Measurements from ENCODE around the gene LRRC28. TPM values are rescaled to one million over a fixed set of nuclear protein-coding genes. Genes with fewer than 3 reads are reported as not detected.

The LRRC28 gene
- total RNA-seq, 2 experiments from 2014 or later: 14.0 to 16.1 TPM

DNA sequence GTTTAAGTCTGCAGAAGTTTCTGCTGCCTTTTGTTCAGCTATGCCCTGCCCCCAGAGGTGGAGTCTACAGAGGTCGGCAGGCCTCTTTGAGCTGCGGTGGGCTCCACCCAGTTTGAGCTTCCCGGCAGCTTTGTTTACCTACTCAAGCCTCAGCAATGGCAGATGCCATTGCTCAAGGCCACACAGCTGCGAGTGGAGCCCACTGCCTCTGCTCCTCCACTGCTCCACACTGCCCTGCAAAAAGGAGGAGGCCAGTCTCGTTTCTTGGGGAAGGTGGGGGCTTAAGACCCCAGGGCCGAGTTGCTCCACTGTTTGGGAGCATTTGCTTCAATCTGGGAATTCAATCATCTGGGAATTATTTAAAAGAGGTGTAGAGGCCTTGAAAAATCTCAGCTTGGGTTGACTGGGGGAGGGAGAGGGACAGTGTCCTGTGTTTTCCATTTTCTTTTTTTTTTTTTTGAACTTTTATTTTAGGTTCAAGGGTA lies 169.9 kb downstream of the LRRC28 start:
- ATAC-seq (no peak), DNase-seq (peak; percentile 56)
- H3K4me3 Mint-ChIP-seq: no peak overlapping the region
- peaks cover 4% of the 10 kb centered on the region for H3K9me3 Mint-ChIP-seq
- H3K4me1 Mint-ChIP-seq (ENCODE audit: low read depth): peaks cover 52% of the 10 kb centered on the region
- intact Hi-C loops (cut with micrococcal nuclease): no loop called here
- TF ChIP-seq, protein P1, sequence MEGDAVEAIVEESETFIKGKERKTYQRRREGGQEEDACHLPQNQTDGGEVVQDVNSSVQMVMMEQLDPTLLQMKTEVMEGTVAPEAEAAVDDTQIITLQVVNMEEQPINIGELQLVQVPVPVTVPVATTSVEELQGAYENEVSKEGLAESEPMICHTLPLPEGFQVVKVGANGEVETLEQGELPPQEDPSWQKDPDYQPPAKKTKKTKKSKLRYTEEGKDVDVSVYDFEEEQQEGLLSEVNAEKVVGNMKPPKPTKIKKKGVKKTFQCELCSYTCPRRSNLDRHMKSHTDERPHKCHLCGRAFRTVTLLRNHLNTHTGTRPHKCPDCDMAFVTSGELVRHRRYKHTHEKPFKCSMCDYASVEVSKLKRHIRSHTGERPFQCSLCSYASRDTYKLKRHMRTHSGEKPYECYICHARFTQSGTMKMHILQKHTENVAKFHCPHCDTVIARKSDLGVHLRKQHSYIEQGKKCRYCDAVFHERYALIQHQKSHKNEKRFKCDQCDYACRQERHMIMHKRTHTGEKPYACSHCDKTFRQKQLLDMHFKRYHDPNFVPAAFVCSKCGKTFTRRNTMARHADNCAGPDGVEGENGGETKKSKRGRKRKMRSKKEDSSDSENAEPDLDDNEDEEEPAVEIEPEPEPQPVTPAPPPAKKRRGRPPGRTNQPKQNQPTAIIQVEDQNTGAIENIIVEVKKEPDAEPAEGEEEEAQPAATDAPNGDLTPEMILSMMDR (IDR thresholded peaks at IDR 0.05): no peak
- peaks cover 9% of the 10 kb centered on the region for H3K36me3 Mint-ChIP-seq (ENCODE audit: low read depth)
- no peaks in the 10 kb centered on the region for H3K27me3 Mint-ChIP-seq
- POLR2A ChIA-PET: no interaction called here
- CTCF ChIA-PET: interaction anchor here (1.0 kb wide), 1 partner anchor 284 kb away, joined by 3 read pairs; no protein-coding TSS in a partner anchor
- H3K27ac Mint-ChIP-seq: peak overlapping the region; percentile 44

DNA sequence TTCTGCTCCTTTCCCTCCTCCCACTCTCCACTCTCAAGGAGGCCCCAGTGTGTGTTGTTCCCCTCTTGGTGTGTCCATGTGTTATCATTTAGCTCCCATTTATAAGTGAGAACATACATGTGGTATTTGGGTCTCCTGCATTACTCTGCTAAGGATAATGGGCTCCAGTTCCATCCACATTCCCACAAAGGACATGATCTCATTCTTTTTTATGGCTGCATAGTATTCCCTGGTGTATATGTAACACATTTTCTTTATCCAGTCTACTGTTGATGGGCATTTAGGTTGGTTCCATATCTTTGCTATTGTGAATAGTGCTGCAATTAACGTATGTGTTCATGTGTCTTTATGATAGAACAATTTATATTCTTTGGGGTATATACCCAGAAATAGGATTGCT lies 170.5 kb downstream of the LRRC28 start:
- Mint-ChIP-seq H3K27me3 (no peaks in the 10 kb centered on the region), H3K4me1 (ENCODE audit: low read depth) (peaks cover 53% of the 10 kb centered on the region), H3K4me3 (no peak overlapping the region), H3K36me3 (ENCODE audit: low read depth) (peaks cover 9% of the 10 kb centered on the region), H3K27ac (no peak overlapping the region), H3K9me3 (peaks cover 4% of the 10 kb centered on the region)
- POLR2A ChIA-PET: no interaction called here
- DNase-seq (no peak), ATAC-seq (no peak)
- TF ChIP-seq, protein P1 (IDR thresholded peaks at IDR 0.05): no peak
- intact Hi-C loops (cut with micrococcal nuclease): no loop called here
- CTCF ChIA-PET: no interaction called here

DNA sequence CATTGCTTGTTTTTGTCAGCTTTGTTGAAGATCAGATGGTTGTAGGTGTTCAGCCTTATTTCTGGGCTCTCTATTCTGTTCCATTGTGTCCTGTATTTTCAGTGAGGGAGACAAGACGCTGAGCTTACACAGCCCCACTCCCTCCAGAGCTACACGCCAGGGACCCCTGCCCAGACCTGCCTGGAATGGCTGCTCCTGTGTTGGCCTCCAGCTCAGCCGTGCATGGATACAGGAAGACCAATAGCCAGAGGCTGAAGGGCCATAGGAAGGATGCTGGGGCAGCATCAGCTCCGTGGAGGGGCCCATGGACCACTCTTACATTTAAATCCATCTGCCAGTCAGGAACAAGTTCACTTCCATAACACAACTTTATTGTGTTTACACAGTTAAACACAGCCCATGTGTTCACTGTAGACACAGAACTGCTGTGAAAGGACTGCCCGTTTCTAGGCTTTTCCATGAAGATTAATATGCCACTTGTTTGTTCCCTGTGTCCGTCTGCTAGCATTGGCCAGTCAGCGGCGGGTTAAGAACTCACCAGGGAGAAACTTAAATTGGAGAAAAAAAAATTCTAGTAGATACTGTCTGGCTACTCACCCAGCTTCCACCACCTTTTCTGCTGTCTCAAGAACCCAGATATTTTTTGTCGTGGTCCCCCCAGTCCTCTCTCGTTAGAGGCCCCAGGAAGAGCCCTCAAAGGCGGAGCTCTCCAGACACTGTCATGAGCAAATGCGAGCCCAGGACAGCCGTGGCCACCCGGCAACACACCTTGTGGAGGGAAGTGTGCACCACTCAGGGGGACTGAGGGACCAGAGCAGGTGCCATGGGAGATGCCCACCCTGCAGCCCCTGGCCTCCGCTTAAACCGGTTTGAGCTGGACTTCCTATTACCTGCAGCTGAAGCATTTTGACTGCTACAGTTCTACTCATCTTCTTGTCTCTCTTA lies 172.2 kb downstream of the LRRC28 start:
- ATAC-seq (no peak), DNase-seq (no peak)
- Mint-ChIP-seq H3K9me3 (peaks cover 3% of the 10 kb centered on the region), H3K36me3 (ENCODE audit: low read depth) (peaks cover 9% of the 10 kb centered on the region), H3K27ac (no peak overlapping the region), H3K27me3 (no peaks in the 10 kb centered on the region), H3K4me1 (ENCODE audit: low read depth) (peaks cover 56% of the 10 kb centered on the region), H3K4me3 (no peak overlapping the region)
- POLR2A ChIA-PET: no interaction called here
- TF ChIP-seq, protein P1 (IDR thresholded peaks at IDR 0.05): no peak
- CTCF ChIA-PET: interaction anchor here (0.8 to 0.9 kb wide), 2 partner anchors 10 to 12 kb away, joined by 3 read pairs; no protein-coding TSS in a partner anchor
- intact Hi-C loops (cut with micrococcal nuclease): no loop called here

DNA sequence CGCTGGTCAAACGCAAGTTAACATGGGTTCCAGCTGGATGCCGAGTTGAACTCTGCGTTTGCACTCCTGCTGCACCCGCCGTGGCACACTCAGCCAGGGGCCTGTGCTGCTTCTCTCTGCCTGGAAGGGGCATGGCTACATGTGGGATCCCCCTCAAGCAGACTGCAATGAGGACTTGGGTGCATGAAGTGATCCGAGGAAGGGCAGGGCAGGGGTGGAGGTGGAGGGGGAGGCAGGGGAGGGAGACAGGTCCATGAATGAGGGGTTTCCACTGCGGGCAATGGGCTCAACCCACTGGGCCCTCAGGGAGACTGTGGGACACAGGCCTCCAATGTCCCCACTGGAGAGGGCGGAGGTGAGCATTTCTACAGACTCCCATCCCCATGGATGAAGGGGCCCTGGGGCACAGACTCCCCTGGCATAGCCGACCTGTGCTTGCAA lies 172.9 kb downstream of the LRRC28 start:
- intact Hi-C loops (cut with micrococcal nuclease): no loop called here
- Mint-ChIP-seq H3K36me3 (ENCODE audit: low read depth) (peaks cover 9% of the 10 kb centered on the region), H3K27ac (peak overlapping the region; percentile 89), H3K4me3 (no peak overlapping the region), H3K27me3 (no peaks in the 10 kb centered on the region), H3K9me3 (peaks cover 3% of the 10 kb centered on the region), H3K4me1 (ENCODE audit: low read depth) (peaks cover 56% of the 10 kb centered on the region)
- ATAC-seq (no peak), DNase-seq (no peak)
- POLR2A ChIA-PET: no interaction called here
- TF ChIP-seq, protein P1 (IDR thresholded peaks at IDR 0.05): no peak
- CTCF ChIA-PET: no interaction called here

Data from activated CD8-positive, alpha-beta T cell treated with anti-CD3 and anti-CD28 coated beads for 36 hours (primary cell).